ENCODE results near the gene PLXNA2.

PLXNA2 gene

GRCh38 chr1:208031932-208032320 is 212.3 kb downstream of the PLXNA2 start:
- in situ Hi-C loops (cut with MboI; ENCODE audit: low sequenced_read_pairs), result no loop called here

GRCh38 chr1:208031316-208031931 is 212.8 kb downstream of the PLXNA2 start:
- in situ Hi-C loops (cut with MboI; ENCODE audit: low sequenced_read_pairs), result no loop called here

GRCh38 chr1:208030288-208031091 is 213.7 kb downstream of the PLXNA2 start:
- in situ Hi-C loops (cut with MboI; ENCODE audit: low sequenced_read_pairs), result no loop called here

- in situ Hi-C loops (cut with MboI; ENCODE audit: low sequenced_read_pairs), result no loop called here
These were observed 214.6 kb downstream of the PLXNA2 start for GRCh38 chr1:208029381-208030287.

GRCh38 chr1:208028526-208028925 is 215.7 kb downstream of the PLXNA2 start:
- in situ Hi-C loops (cut with MboI; ENCODE audit: low sequenced_read_pairs), result no loop called here

GRCh38 chr1:208027861-208028260 is 216.3 kb downstream of the PLXNA2 start:
- in situ Hi-C loops (cut with MboI; ENCODE audit: low sequenced_read_pairs), result no loop called here

- in situ Hi-C loops (cut with MboI; ENCODE audit: low sequenced_read_pairs), result no loop called here
These were observed 217.2 kb downstream of the PLXNA2 start for GRCh38 chr1:208026880-208027438.

GRCh38 chr1:208025031-208025430 is 219.2 kb downstream of the PLXNA2 start:
- in situ Hi-C loops (cut with MboI; ENCODE audit: low sequenced_read_pairs), result no loop called here

GRCh38 chr1:208024406-208024805 is 219.8 kb downstream of the PLXNA2 start:
- in situ Hi-C loops (cut with MboI; ENCODE audit: low sequenced_read_pairs), result no loop called here

GRCh38 chr1:208019257-208019656 is 224.9 kb downstream of the PLXNA2 start:
- in situ Hi-C loops (cut with MboI; ENCODE audit: low sequenced_read_pairs), result no loop called here

- in situ Hi-C loops (cut with MboI; ENCODE audit: low sequenced_read_pairs), result no loop called here
These were observed 228.9 kb downstream of the PLXNA2 start for GRCh38 chr1:208015255-208015654.

GRCh38 chr1:208013210-208013609 is 231.0 kb downstream of the PLXNA2 start:
- in situ Hi-C loops (cut with MboI; ENCODE audit: low sequenced_read_pairs), result no loop called here

- in situ Hi-C loops (cut with MboI; ENCODE audit: low sequenced_read_pairs), result no loop called here
These were observed 231.5 kb downstream of the PLXNA2 start for GRCh38 chr1:208012721-208013120.

GRCh38 chr1:208010487-208011071 is 233.6 kb downstream of the PLXNA2 start:
- in situ Hi-C loops (cut with MboI; ENCODE audit: low sequenced_read_pairs), result no loop called here

GRCh38 chr1:208009706-208010444 is 234.3 kb downstream of the PLXNA2 start:
- in situ Hi-C loops (cut with MboI; ENCODE audit: low sequenced_read_pairs), result no loop called here

- in situ Hi-C loops (cut with MboI; ENCODE audit: low sequenced_read_pairs), result no loop called here
These were observed 234.9 kb downstream of the PLXNA2 start for GRCh38 chr1:208009303-208009702.

- in situ Hi-C loops (cut with MboI; ENCODE audit: low sequenced_read_pairs), result no loop called here
These were observed 235.7 kb downstream of the PLXNA2 start for GRCh38 chr1:208008534-208008933.

- in situ Hi-C loops (cut with MboI; ENCODE audit: low sequenced_read_pairs), result no loop called here
These were observed 236.2 kb downstream of the PLXNA2 start for GRCh38 chr1:208007938-208008342.

GRCh38 chr1:208007319-208007937 is 236.8 kb downstream of the PLXNA2 start:
- in situ Hi-C loops (cut with MboI; ENCODE audit: low sequenced_read_pairs), result no loop called here
